Activated CD4-positive, alpha-beta T cell treated with anti-CD3 and anti-CD28 coated beads for 36 hours (primary cell): ENCODE data around the gene C19orf73. TPM values are rescaled to one million over a fixed set of nuclear protein-coding genes. Genes with fewer than 3 reads are reported as not detected.

ENCODE experiments used
- ATAC-seq: fragments of 200-7000 bp; cut with Tn5 transposase; one replicate; pipeline ENCODE4 v1.10.0; 2021; ENCODE audit warnings: mild to moderate bottlenecking, moderate library complexity
- CTCF ChIA-PET: fragments of 350-600 bp; sonication (Branson Sonifier 250); formaldehyde crosslinking; loops from one replicate; lab custom pipeline; 2021; ENCODE audit warnings: antibody characterized with exemption; lab: Charles Lee
- POLR2A ChIA-PET: fragments of 350-600 bp; sonication (Branson Sonifier 250); formaldehyde crosslinking; loops from one replicate; lab custom pipeline; 2021; ENCODE audit warnings: antibody characterized with exemption, inconsistent platforms; lab: Charles Lee
- DNase-seq: peaks from one replicate; pipeline ENCODE4 v3.0.0-alpha.2; 2020
- H3K27ac Mint-ChIP-seq: one replicate; pipeline ENCODE4 v1.8.0; 2021; ENCODE audit warnings: mixed read lengths
- H3K27me3 Mint-ChIP-seq: one replicate; pipeline ENCODE4 v1.8.0; 2021; ENCODE audit warnings: mixed read lengths
- H3K36me3 Mint-ChIP-seq: one replicate; pipeline ENCODE4 v1.8.0; 2021; ENCODE audit warnings: low read depth, mixed read lengths
- H3K4me1 Mint-ChIP-seq: one replicate; pipeline ENCODE4 v1.8.0; 2021; ENCODE audit warnings: mixed read lengths
- H3K4me3 Mint-ChIP-seq: one replicate; pipeline ENCODE4 v1.8.0; 2021; ENCODE audit warnings: mild to moderate bottlenecking, moderate library complexity, mixed read lengths
- H3K9me3 Mint-ChIP-seq: one replicate; pipeline ENCODE4 v1.8.0; 2021; ENCODE audit warnings: low read depth, mixed read lengths
- intact Hi-C, 2 experiments: fragments of 100-400 bp; cut with DNase I in 1 of 2; cut with micrococcal nuclease in 1 of 2; formaldehyde crosslinking; loops; one replicate each; pipeline versions ENCODE4 v1.14.2 to v1.15.1; 2022 to 2024; cut with DNase I, micrococcal nuclease
- total RNA-seq, 2 experiments: library from RNA; stranded (reverse); gene quantifications; one replicate each; pipeline ENCODE4 v1.2.3, GENCODE V29; 2021

The C19orf73 gene
- total RNA-seq, 2 experiments from 2014 or later: 1.7 to 2.0 TPM

DNA sequence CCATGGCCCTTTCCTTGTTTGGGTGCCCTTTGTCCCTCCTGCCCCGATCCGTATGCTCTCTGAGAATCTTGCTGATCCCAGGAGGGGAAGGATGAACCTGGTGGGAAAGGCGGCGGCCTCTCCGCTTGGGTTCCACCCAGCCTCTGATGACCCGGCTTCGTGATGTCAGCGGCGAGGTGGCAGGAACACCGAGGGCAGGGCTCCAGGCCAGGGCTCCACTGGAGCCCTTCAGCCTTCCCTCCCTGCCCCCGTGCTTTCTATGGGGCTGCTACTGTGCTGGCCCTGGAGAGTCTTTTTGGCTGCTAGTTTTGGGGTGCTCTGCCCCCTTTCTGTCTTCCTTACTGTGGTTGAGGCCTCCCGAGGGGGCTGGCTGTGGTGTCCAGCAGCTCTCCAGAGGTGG lies 16.6 kb downstream of the C19orf73 start:
- ChIA-PET CTCF (no interaction called here), POLR2A (no interaction called here)
- H3K36me3 Mint-ChIP-seq: peaks cover 55% of the 10 kb centered on the region
- no peak overlapping the region for H3K4me3 Mint-ChIP-seq
- no peaks in the 10 kb centered on the region for H3K27me3 Mint-ChIP-seq
- ATAC-seq: no peak
- H3K9me3 Mint-ChIP-seq: no peaks in the 10 kb centered on the region
- no peak overlapping the region for H3K27ac Mint-ChIP-seq
- no peak for DNase-seq
- peaks cover 2% of the 10 kb centered on the region for H3K4me1 Mint-ChIP-seq
- intact Hi-C loops: no loop called here

DNA sequence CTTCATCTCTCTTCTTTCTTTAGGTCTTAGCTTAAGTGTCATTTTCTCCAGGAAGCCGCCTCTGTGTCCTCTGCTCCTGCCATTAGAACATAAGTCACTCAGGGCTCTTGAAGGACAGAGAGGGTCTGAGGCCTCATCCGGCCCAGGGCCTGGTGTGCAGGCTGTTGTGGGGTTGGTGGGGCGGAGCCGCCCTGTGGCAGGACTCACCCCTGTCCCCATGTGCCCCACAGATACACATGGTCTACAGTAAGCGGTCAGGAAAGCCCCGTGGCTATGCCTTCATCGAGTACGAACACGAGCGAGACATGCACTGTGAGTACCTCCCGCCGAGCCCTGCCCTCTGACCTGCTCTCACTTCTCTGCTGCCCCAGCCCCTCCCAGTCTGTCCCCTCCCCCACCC lies 17.8 kb downstream of the C19orf73 start:
- DNase-seq (no peak), ATAC-seq (no peak)
- CTCF ChIA-PET: interaction anchor here (0.9 kb wide), 1 partner anchor 12 kb away, joined by 5 read pairs; no protein-coding TSS in a partner anchor
- Mint-ChIP-seq H3K36me3 (peaks cover 47% of the 10 kb centered on the region), H3K4me1 (no peaks in the 10 kb centered on the region), H3K27me3 (no peaks in the 10 kb centered on the region), H3K9me3 (no peaks in the 10 kb centered on the region), H3K4me3 (no peak overlapping the region), H3K27ac (no peak overlapping the region)
- intact Hi-C loops: no loop called here
- POLR2A ChIA-PET: no interaction called here

DNA sequence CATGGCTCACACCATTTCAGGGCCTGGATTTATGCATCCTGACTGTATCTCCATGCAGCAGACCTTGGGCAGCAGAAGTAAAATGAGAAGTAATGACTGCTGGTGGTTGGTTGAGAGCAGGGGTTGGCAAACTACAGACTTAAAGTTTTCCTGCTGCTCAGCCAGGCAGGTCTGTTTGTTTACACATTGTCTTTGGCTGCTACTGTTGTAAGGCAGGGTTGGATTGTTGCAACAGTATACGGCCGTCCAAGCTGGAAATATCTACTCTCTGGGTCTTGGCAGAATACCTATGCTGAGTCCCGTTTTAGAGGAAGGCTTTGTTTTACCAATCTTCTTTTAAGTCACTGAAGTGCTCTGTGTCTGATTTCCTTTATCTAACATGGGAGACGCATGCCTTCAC lies 20.1 kb downstream of the C19orf73 start:
- H3K36me3 Mint-ChIP-seq: peaks cover 50% of the 10 kb centered on the region
- ATAC-seq (no peak), DNase-seq (no peak)
- H3K27me3 Mint-ChIP-seq: no peaks in the 10 kb centered on the region
- H3K9me3 Mint-ChIP-seq: no peaks in the 10 kb centered on the region
- H3K4me3 Mint-ChIP-seq: no peak overlapping the region
- H3K4me1 Mint-ChIP-seq: no peaks in the 10 kb centered on the region
- ChIA-PET POLR2A (interaction anchor here (0.6 to 0.7 kb wide), 2 partner anchors 10 to 357 kb away, joined by 3 to 5 read pairs; no protein-coding TSS in a partner anchor), CTCF (interaction anchor here (0.6 to 3.0 kb wide), 10 partner anchors 10 to 199 kb away, joined by 3 to 28 read pairs (median 4); partner anchors contain the start of genes LIN7B and NUCB1)
- intact Hi-C loops: loop anchor here in 1 of 2 experiments (1.0 kb wide), 1 partner anchor 48 kb away; no protein-coding TSS in a partner anchor
- no peak overlapping the region for H3K27ac Mint-ChIP-seq

DNA sequence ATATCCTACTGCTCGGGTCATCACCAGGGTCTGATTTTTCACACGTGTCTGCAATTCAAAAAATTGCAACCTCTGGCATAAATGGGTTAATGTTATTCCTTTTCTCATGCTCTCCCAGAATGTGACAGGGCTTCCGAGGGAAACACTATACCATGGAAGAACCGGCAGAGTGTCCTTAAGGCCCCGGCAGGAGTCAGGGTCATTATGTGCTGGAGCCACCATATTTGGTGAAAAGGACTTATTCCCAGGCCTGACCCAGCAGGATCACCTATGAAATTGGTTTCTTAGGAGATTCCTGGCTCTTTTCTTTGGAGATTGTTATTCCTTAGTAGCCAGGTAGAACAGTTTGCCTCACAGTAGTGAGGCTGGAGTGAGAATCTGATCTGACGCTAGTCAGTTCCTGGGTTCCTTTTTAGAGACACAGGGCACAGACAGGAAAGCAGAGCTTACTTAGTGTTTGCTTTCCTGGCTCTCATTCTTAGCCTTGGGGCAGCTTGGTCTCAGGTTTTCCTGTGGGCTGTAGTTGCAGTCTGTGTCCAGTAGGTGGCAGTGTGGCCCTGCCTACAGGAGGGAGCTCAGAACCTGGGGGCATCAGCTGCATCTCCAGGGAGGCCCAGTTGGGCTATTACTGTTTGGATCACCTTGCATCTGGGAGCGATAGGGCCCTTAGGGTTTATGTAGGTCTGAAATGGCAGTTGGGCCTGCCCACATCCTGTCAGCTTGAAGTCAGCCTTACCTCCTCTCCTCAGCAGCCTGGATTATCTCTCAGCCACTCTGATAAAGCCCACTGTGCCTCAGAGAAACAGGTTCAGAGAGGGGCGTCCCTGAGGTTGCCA lies 21.3 kb downstream of the C19orf73 start:
- Mint-ChIP-seq H3K27ac (no peak overlapping the region), H3K9me3 (no peaks in the 10 kb centered on the region)
- intact Hi-C loops: loop anchor here (1.0 to 2.0 kb wide), 3 partner anchors 49 to 102 kb away; no protein-coding TSS in a partner anchor

DNA sequence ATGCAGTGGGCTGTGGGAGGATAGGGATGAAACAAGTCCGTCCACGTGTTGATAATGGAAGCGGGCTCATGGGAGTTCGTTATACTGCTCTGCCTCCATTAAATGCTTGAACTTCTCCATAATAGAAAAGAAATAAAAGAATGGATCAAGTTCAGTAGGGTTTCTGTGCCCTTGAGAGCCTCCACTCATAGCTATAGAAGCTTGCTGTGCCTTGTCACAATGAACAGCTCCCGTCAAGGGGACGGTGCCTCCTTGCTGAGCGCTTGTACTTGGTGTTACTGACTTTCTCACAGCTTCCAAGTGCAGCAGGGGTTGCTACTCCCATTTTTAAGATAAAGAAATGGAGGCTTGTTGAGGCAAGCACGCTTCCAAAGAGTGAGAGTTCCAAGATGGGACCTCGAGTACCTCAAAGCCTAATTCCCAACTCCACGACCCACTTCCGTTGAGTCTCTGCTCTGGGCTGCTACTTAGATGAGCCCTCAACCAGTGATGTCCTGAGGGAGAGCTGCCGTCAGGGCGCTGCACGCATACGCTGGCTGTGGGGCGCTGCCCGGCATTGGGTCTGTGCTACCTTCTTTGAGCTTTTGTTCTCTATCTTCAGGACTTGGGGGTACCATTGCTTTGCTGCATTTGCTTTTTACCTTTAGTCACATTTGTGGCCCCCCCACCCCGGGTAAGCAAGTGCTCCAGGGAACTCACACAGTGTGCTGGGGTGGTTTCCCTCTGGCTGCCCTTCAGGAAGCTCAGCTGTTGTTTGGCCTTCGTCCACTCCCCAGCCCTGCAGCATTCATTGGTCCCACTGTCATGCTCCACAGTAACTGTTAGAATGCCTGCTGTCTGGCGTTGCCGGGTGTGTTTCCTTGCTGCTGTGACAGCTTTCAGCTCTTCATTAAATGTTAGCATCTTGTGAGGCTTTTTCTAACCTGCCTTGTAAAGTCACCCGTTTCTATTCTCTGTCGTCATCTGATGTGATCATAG lies 24.1 kb downstream of the C19orf73 start:
- ChIA-PET POLR2A (interaction anchor here (0.6 to 0.8 kb wide), 2 partner anchors 10 to 104 kb away, joined by 3 to 4 read pairs; no protein-coding TSS in a partner anchor), CTCF (interaction anchor here (0.8 to 4.7 kb wide), 3 partner anchors 11 to 52 kb away, joined by 3 to 49 read pairs (median 3); partner anchors contain the start of gene LIN7B)
- DNase-seq: no peak
- H3K36me3 Mint-ChIP-seq: peaks cover 57% of the 10 kb centered on the region
- H3K9me3 Mint-ChIP-seq: no peaks in the 10 kb centered on the region
- H3K4me3 Mint-ChIP-seq: no peak overlapping the region
- no peak overlapping the region for H3K27ac Mint-ChIP-seq
- intact Hi-C loops: no loop called here
- peaks cover 12% of the 10 kb centered on the region for H3K4me1 Mint-ChIP-seq
- ATAC-seq: no peak
- H3K27me3 Mint-ChIP-seq: no peaks in the 10 kb centered on the region

More for the DNA sequence above, 21.3 kb downstream of the C19orf73 start:
- ChIA-PET POLR2A (interaction anchor here (0.6 to 1.1 kb wide), 7 partner anchors 9 to 150 kb away, joined by 3 to 6 read pairs (median 4); no protein-coding TSS in a partner anchor), CTCF (interaction anchor here (0.5 to 4.7 kb wide), 36 partner anchors 8 to 371 kb away, joined by 3 to 49 read pairs (median 4); partner anchors contain the start of genes LIN7B, NUCB1 and PPFIA3)
- H3K4me3 Mint-ChIP-seq: no peak overlapping the region
- ATAC-seq (peak; percentile 86), DNase-seq (peak; percentile 82)
- H3K4me1 Mint-ChIP-seq: no peaks in the 10 kb centered on the region
- peaks cover 52% of the 10 kb centered on the region for H3K36me3 Mint-ChIP-seq
- H3K27me3 Mint-ChIP-seq: no peaks in the 10 kb centered on the region

DNA sequence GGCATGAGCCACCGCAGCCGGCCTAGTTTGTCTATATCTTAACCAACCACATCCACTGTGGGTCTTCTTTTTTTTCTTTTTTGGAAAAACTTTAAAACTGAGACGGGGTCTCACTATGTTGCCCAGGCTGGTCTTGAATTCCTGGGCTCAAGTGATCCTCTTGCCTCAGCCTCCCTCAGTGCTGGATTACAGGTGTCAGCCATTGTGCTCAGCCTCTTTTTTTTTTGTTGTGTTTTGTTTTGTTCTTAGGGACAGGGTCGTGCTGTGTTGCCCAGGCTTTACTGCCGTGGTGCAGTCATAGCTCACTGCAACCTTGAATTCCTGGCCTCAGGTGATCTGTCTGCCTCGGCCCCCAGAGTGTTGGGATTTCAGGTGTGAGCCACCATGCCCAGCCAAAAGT lies 26.3 kb downstream of the C19orf73 start:
- Mint-ChIP-seq H3K36me3 (peaks cover 57% of the 10 kb centered on the region), H3K4me1 (peaks cover 23% of the 10 kb centered on the region), H3K27me3 (no peaks in the 10 kb centered on the region), H3K9me3 (no peaks in the 10 kb centered on the region), H3K4me3 (no peak overlapping the region), H3K27ac (no peak overlapping the region)
- DNase-seq: no peak
- ChIA-PET POLR2A (interaction anchor here (0.9 kb wide), 1 partner anchor 22 kb away, joined by 3 read pairs; the partner anchor contains the start of gene LIN7B), CTCF (no interaction called here)
- ATAC-seq: no peak
- intact Hi-C loops: no loop called here

DNA sequence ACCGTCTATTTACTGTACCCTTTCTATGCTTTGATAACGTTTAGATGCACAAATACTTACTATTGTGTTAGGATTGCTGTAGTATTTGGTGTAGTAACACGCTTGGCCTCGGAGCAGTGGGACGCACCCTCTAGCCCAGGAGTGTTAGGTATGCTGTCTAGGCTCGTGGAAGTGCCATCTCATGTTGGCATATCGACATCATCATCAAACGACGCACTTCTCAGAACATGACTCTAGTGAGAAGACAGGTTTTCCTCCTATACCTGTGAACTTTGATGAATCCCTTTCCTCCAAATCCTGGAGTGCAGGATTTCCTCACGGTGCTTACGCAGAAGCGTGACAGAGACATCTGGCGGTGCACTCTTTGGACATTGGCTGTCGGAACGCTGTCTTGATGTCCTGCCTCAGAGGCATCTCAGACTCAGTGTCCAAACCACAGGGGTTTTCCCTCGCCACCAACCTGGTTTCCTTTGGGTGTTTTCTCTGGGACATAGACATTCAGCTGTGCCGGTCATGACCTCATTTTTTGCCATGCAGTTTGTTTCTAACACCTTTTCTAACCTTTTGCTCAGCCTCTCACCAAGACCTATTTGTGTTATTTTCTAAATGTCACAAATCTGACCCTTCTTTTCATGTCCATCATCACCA lies 27.4 kb downstream of the C19orf73 start:
- Mint-ChIP-seq H3K4me1 (peaks cover 30% of the 10 kb centered on the region), H3K27ac (peak overlapping the region; percentile 60), H3K9me3 (no peaks in the 10 kb centered on the region), H3K4me3 (no peak overlapping the region), H3K36me3 (peaks cover 62% of the 10 kb centered on the region), H3K27me3 (no peaks in the 10 kb centered on the region)
- DNase-seq (no peak), ATAC-seq (no peak)
- ChIA-PET POLR2A (no interaction called here), CTCF (interaction anchor here (0.6 kb wide), 1 partner anchor 665 kb away, joined by 3 read pairs; no protein-coding TSS in a partner anchor)
- intact Hi-C loops: no loop called here

DNA sequence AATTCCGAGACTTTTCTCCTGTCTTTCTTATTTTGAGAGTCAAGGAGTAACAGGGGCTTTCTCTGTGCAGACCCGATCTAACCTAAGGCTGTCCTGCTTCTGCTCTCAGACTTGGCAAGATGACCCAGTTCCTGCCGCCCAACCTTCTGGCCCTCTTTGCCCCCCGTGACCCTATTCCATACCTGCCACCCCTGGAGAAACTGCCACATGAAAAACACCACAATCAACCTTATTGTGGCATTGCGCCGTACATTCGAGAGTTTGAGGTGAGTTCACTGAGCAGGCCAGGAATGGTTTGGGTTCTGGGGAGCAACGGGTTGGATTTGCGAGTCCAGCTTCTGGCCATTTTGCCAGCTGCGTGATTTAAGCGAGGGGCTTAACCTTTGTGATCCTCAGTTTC lies 32.6 kb downstream of the C19orf73 start:
- CTCF ChIA-PET: interaction anchor here (1.2 to 4.0 kb wide), 3 partner anchors 12 to 372 kb away, joined by 3 to 26 read pairs (median 3); partner anchors contain the start of gene LIN7B
- intact Hi-C loops: loop anchor here in 1 of 2 experiments (5.0 kb wide), 1 partner anchor 1814 kb away; the partner anchor contains the start of gene INAFM1

DNA sequence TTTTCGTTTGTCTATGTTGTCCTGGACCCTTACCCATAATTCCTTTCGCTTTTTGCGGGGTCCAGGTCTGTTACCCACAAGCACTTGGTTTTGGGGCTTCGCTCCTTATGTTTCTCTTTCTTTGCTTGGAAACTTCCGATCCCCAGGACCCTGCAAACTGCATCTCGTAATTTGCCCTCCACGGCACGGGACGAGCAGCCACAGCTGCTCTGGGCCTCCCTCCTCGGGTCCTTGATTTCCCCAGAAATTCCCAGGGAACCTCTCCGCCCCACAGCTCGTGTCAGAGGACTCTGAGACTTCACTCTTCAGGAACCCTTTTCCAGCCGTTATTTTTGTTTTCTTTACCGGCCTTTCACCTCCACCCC lies 33.1 kb downstream of the C19orf73 start:
- Mint-ChIP-seq H3K36me3 (peaks cover 40% of the 10 kb centered on the region), H3K27me3 (no peaks in the 10 kb centered on the region), H3K27ac (peak overlapping the region; percentile 96), H3K4me3 (peak overlapping the region; percentile 98), H3K9me3 (no peaks in the 10 kb centered on the region), H3K4me1 (peaks cover 34% of the 10 kb centered on the region)
- ATAC-seq: no peak
- intact Hi-C loops: loop anchor here (1.0 to 5.0 kb wide), 14 partner anchors 28 to 1814 kb away; partner anchors contain the start of genes C19orf73 (in 2 of the 2), PPFIA3 (in 2 of the 2), ATF5 (in 1 of the 2) and FLT3LG (in 1 of the 2)
- ChIA-PET POLR2A (interaction anchor here (1.9 kb wide), 1 partner anchor 42 kb away, joined by 4 read pairs; no protein-coding TSS in a partner anchor), CTCF (interaction anchor here (0.6 to 4.0 kb wide), 3 partner anchors 13 to 60 kb away, joined by 3 to 26 read pairs (median 3); partner anchors contain the start of gene LIN7B)
- DNase-seq: no peak

More for the DNA sequence above, 32.6 kb downstream of the C19orf73 start:
- POLR2A ChIA-PET: interaction anchor here (1.9 kb wide), 1 partner anchor 42 kb away, joined by 4 read pairs; no protein-coding TSS in a partner anchor
- Mint-ChIP-seq H3K27me3 (no peaks in the 10 kb centered on the region), H3K36me3 (peaks cover 43% of the 10 kb centered on the region), H3K27ac (peak overlapping the region; percentile 96), H3K4me1 (peaks cover 36% of the 10 kb centered on the region), H3K4me3 (peak overlapping the region; percentile 98), H3K9me3 (no peaks in the 10 kb centered on the region)
- ATAC-seq: no peak
- DNase-seq: no peak
